ENCODE data around the gene GALNT5.
"Not testable (repeated sequence)": the region's sequence is repeated elsewhere in the genome, so short reads cannot be mapped to it uniquely, and the experiment has no call there.

The GALNT5 gene

DNA sequence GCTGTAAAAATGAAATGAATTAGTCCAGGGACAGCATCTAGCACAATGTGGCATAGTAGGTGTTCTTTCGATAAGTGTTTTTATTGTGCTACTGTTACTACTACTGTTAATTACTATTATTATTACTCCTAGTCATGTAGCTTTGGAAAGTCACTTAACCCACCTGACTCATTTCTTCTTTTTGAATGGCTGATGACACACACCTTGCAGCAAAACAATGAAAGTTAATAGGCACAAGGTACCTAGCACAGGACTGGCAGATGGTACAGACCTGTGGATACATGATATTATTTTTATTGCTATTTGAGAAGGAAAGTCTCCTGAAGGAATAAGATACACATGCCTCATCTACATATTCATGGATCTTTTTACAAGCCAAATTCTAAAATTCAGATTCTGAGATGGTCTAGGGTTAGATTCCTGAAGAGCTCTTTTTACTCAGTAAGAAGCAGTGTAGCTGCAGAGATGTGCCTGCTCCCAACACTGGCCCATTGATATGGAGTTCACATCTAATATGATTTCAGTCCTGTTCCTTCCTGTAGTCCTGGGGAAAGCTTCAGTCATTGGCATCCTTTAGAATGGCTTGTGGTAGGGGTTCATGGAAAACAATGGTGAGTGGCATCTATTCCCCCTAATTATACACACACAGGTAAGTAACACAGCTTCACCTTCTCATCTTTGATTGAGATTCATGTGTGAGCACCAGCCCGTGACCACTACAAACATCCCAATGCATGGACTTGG is 76.0 kb downstream of the GALNT5 start:
- no peak for DNase-seq

DNA sequence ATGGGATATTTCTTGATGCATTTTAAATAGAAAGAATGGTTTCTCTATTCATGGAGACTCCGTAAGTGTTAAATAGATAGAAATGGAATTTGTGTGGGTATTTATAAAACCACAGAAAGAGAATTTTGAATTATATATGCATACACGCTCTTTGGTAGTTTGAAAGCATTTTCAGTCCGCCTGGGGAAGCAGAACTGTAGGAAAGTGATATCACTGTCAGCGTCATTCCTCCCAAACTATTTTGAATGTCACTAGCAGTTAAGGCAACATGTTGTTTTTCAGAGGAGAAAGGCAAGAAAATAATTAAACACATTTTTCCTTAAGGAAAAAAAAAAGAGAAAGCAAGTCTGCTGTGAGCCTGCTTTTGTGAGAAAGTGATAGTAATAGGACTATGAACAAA is 76.8 kb downstream of the GALNT5 start:
- DNase-seq = no peak

DNA sequence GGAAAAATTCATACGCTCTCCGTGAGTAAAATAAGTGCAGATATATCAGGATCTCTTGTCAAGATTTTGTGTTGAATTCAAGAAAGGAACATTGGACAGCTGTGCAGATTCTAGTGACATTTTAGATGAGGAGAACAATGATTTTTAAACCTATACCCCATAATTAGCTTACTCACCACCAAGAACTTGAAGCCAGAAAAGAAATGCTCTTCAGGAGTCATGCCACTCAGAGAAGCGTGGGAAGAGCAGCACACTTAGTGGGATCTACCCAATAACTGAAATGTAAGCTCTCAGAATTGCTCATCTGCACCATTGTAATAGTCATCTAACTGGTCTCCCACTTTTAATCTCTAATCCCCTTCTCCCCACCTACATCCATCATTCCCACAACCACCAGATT is 77.3 kb downstream of the GALNT5 start:
- no peak for DNase-seq

DNA sequence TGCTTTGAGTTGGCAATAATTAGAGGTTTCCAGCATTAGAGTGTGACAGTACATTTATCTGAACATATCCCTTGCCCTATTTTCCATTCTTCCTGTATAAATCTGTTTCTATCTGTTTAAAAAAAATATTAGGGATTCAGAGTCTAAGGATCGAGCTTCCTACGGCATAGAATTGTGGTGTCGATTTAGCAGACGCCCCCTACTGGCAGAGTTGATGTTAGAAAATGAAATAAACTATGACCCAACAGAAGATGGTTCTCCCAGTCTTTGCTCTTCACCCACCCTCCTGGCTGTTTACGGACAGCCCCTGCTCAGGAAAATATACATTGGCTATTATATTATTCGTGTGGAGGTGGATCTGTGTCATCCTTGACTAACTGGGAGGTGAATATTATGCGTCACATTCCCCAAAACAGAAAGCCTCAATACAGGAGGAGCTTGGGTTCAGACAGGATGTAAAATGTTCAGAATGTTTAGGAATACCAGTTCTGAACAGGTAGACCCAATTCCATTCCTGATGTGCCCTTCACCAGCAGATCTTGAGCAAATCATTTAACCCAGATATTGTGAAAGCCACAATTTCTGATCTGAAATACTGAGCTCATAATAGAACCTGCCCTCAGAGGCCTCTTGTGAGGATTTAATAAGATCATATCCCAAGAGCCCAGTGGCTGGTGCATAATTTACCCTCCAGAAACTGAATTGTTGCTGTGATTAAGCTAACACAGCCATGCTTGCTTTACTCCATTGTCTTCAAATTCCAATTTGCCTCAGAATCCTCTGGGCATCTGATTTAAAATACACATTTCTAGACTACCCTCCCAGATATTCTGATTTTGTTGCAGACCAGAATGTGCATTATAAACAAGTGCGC is 78.9 kb downstream of the GALNT5 start:
- DNase-seq = no peak

DNA sequence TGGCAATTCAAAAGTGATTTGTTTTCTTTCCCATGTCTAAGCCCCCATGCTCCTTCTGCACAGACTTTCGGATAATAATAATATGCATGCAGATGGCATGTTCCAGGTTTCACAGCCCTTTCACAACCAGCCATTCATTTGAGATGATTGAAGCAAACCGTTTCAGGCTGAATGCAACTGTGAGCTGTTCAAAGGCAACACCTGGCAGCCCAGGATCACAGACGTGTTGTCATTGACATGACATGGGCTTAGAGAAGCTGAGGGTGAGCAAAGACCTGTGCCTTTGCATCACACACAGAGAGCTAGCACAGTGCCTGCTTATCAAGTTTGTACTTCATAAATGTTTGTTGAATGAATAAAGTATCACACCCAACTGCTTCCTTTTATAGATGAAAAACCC is 80.5 kb downstream of the GALNT5 start:
- no peak for DNase-seq

DNA sequence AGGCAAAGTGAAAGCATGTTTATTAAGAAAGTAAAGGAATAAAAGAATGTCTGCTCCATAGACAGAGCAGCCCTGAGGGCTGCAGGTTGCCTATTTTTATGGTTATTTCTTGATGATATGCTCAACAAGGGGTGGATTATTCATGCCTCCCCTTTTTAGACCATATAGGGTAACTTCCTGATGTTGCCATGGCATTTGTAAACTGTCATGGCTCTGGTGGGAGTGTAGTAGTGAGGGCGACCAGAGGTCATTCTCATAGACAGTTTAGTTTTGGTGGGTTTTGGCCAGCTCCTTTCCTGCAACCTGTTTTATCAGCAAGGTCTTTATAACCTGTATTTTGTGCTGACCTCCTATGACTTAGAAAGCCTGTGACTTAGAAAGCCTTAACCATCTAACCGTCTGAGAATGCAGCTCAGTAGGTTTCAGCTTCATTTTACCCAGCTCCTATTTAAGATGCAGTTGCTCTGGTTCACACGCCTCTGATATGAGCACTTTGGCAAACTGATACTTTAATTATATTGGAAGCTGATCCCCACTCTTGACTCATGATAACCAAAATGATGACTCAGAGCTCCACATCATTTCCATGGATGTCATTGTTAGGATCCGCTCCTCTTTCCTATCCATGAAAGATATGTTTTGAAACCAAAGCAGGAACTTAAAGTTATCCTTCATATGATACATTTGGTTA is 82.6 kb downstream of the GALNT5 start:
- DNase-seq = no peak

DNA sequence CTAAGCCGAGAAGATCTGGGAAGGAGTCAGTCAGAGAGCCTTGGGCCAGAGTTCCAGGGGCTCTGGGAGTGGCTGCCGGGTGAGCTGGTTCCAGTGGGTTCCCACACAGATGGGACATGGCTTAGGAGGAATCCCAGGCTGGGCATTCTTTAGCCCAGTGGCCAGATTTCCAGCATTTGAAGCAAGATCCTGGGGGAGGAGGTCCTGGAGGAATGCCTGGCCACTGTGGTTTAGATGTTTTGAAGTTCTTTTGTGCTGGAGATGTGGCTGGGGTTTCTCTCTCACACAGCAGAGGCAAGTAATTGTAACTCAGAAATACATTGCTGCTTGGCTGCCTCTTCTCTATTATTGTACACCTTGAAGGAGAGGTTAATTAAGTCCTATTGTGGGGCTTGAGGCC is 83.9 kb downstream of the GALNT5 start:
- DNase-seq = not testable (repeated sequence)

DNA sequence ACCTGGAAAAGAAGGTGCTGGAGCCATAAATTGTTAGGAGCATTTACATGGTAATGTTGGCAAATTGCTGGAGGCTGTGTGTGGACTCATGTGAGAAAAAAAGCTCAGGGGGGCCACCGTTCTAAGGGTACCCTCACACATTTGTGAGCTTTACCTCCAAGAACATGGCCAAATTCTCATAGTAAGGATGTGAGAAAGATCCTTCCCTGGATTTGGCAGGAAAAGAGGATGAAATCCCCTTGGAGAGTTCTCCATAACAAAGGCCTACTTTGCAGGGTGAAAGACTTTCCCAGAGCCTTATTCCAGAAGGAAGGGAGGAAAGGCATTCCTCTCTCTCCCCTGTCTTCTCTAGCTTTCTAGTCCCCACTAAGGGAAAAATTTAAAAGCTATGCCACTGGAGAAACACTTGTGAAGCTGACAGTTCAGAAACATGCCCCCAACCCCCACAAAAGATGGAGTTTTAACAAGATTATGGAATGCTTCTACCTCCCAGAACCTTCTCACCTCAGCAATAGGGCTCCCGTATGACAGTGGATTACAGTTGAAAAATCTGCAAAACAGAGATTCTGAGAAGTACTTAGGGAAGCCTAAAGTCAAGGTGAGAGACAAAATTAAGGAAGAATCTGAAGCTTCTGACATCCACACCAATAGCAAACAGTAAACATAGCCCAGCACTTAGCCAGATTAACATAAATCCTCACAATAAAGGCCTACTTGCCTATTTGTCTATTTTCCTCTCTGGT is 88.3 kb downstream of the GALNT5 start:
- DNase-seq = no peak

DNA sequence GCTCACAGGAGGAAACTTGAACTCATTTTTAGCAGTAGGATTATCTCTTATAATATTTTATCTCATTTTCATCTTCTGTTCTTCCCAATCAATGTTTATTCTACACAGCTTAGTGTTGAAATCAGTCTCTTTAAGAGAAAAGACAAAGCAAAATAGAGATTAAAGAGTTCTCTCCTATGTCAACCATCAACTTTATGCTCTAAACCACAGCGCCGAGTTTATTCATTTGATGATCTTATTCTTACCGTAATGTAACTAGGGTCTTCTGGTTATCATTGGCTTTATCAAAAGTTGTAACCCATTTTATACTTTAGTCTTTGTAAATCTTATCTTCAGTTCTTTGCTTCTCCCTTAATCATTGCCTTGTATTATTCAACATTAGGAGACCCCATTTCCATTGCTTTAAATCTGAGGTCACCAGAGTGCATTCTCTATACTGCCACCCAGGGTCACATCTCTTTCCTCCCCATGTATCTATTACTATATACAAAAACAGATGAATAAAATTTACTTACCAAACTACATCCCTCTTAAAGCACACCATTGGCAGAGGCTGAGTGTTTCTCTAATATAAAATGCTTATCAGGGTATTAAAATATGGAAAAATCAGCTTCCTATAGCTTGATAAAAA is 90.9 kb downstream of the GALNT5 start:
- DNase-seq = no peak

DNA sequence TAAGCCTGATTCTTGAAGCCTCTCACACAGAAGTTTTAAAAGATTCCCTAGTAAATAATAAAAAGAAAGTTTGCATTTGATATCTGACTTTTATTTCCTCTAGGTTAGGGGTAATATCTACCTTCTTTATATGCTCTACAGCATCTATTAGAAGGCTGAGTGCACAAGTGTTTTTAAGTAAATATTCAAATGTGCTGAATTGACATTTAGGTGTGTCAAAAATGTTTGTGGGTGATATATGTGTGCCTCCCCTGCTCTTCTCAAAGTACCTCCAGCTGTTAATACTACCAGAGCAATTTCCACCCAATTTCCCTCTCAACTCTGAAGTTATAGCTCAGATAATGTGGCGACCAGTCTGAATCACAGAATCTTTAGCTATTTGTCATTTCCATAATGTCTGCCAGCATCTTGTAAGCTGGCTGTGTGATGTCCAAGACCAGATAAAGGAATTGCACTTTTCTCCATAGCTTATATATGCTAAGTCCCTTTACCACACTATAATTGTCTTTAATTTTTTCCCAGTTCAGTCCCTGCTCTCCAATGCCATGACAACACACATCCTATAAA is 92.5 kb downstream of the GALNT5 start:
- no peak for DNase-seq

DNA sequence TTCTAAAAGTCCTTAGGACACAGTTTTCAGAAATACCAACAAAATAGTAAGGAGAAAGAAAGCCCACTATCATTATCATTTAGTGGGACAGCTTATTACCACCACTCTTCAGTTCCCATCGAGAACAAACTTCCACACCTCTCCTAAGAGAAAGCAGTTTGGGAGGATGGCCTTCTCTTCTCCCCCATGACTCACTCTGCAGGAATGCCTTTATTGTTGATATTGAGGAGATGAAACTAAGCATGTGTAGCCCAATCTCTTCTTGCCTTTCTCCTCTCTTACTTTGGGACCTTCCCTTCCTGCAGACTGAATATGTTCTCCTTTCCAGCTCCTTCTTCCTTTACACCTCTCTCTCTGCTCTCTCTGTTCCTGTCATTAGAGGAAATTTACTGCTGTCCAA is 98.1 kb downstream of the GALNT5 start:
- DNase-seq = no peak

DNA sequence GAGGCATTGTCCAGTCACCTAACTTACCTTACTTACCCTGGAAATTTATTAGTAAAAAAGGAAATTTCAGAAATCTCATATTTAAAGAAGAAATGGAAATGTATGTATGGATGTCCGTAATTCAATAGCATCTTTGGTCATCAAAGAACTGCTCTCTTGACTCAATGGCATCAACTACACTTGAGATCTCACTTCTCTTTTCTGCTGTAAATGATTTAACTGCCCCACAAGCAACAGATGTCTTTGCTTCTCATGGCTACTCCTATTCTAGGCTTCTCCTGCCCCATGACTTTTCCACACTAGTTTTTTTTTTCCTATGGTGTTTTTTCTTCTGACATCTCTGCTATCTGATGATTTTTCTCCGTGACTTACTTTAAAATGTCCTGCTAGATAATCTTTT is 102.1 kb downstream of the GALNT5 start:
- DNase-seq = no peak

DNA sequence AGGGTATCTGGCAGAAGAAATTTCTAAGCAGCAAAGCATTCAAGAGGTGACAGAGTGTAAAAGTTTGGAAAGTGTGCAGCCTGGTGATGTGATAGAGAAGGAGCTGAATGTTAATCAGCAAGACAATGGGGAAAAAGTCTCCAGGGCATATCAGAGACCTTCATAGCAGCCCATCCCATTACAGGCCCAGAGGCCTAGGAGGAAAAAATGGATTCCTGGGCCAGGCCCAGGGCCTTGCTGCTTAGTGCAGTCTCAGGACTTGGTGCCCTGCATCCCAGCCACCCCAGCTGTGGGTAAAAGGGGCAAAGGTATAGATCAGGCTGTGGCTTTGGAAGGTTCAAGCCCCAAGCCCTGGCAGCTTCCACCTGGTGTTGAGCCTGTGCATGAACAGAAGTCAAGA is 104.0 kb downstream of the GALNT5 start:
- DNase-seq = no peak

DNA sequence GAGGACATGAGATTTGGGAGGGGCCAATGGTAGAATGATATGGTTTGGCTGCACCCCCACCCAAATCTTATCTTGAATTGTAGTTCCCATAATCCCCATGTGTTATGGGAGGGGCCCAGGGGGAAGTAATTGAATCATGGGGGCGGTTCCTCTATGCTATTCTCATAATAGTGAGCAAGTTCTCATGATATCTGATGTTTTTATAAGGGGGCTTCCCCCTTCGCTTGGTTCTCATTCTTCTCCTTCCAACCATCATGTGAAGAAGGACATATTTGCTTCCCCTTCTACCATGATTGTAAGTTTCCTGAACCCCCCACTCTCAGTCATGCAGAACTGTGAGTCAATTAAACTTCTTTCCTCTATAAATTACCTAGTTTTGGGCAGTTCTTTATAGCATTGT is 105.1 kb downstream of the GALNT5 start:
- DNase-seq = no peak

DNA sequence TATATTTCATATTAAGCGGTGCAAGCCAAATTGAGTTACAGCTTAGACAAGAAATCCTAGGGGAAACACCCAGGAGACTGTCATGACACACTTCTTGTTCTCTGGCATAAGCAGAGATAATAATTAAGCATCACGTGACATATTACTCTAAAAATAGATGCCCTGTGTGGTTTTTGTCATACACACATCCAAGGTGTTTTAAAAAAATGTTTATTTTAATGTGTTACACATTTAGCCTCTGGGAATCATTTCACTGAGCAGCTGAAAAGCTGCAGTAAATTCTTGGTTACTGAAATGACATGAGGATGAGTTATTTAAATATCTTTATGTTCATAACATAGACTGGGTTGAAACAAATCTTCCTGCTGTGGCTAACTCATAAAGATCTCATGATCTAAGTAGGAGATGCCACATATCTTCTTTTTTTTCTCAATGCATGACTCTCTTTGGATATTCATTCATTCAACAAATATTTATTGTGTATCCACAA is 106.2 kb downstream of the GALNT5 start:
- no peak for DNase-seq

Data from activated gamma-delta T cell (primary cell).